Fibroblast of villous mesenchyme (primary cell): ENCODE data around the gene SLAIN2. TPM values are rescaled to one million over a fixed set of nuclear protein-coding genes. Genes with fewer than 3 reads are reported as not detected.

Source experiments
- DNase-seq: peaks from one replicate; pipeline ENCODE4 v3.0.0-alpha.2; 2010; ENCODE audit warnings: low read depth
- H3K4me3 ChIP-seq: 2 replicates; pipeline ENCODE4 v1.5.1; 2011; ENCODE audit warnings: low read depth, mild to moderate bottlenecking, low read length
- CTCF ChIP-seq: IDR thresholded peaks from 2 replicates; pipeline ENCODE4 v1.5.1; 2012; ENCODE audit warnings: low read depth, mild to moderate bottlenecking, low read length; ENCODE audit not compliant: insufficient read depth
- total RNA-seq: library from RNA; depleted of rRNA; stranded (reverse); fragments of >200 nt; gene quantifications from 2 replicates; pipeline ENCODE4 v1.2.3, GENCODE V29; 2012

The SLAIN2 gene
- total RNA-seq, 1 donor = 99.7 TPM

GRCh38 chr4:48467442-48467841, 126.1 kb downstream of the SLAIN2 start:
- H3K4me3 ChIP-seq = no peak overlapping the region
- TF ChIP-seq CTCF = no peak
- DNase-seq = no peak

GRCh38 chr4:48467891-48468290, 126.6 kb downstream of the SLAIN2 start:
- H3K4me3 ChIP-seq = no peak overlapping the region

GRCh38 chr4:48470137-48470536, 128.8 kb downstream of the SLAIN2 start:
- DNase-seq = no peak
- H3K4me3 ChIP-seq = no peak overlapping the region
- no peak for TF ChIP-seq CTCF

More at GRCh38 chr4:48467891-48468290, 126.6 kb downstream of the SLAIN2 start:
- TF ChIP-seq CTCF = no peak
- no peak for DNase-seq

- TF ChIP-seq CTCF = no peak
- no peak overlapping the region for H3K4me3 ChIP-seq
- no peak for DNase-seq
These were observed 129.2 kb downstream of the SLAIN2 start for GRCh38 chr4:48470570-48470969.

- TF ChIP-seq CTCF = no peak
- no peak for DNase-seq
- H3K4me3 ChIP-seq = no peak overlapping the region
These were observed 131.5 kb downstream of the SLAIN2 start for GRCh38 chr4:48472794-48473193.

GRCh38 chr4:48475770-48476169, 134.4 kb downstream of the SLAIN2 start:
- TF ChIP-seq CTCF = no peak
- no peak for DNase-seq
- H3K4me3 ChIP-seq = no peak overlapping the region

Other genes with a start within 250 kb of the SLAIN2 start
- gene TXK, start 207.3 kb upstream of the SLAIN2 start, total RNA-seq = 0.64 and 0.86 TPM in 2 replicates
- 0.32 and 0.43 TPM in 2 replicates for gene TEC, start 71.7 kb upstream of the SLAIN2 start, total RNA-seq
- gene SLC10A4, start 141.8 kb downstream of the SLAIN2 start, total RNA-seq = under 0.01 TPM in 1 of 2 replicates, not detected in the other
- gene ZAR1, start 148.7 kb downstream of the SLAIN2 start, total RNA-seq = under 0.01 TPM in 1 of 2 replicates, not detected in the other